Prostate gland (tissue), 2 donors: ENCODE results near the gene FBXO3. TPM values are rescaled to one million over a fixed set of nuclear protein-coding genes. Genes with fewer than 3 reads are reported as not detected.

Experiments used
- DNase-seq: peaks from one replicate; pipeline ENCODE4 v3.0.0-alpha.2; 2019; ENCODE audit warnings: low spot score
- H3K27ac ChIP-seq, 2 donors: fragments of 200-600 bp; sonication (generic); 2 replicates each; pipeline ENCODE4 v1.5.1; 2017 to 2019
- H3K27me3 ChIP-seq: fragments of 200-600 bp; sonication (generic); replicated peaks from 2 replicates; pipeline ENCODE4 v1.5.1; 2019; ENCODE audit not compliant: insufficient read depth
- H3K36me3 ChIP-seq, 2 donors: fragments of 200-600 bp; sonication (generic); 1 replicate in 1 of 2; 2 replicates in 1 of 2; pipeline versions ENCODE4 v1.5.1 to v1.8.1; 2017 to 2019
- H3K4me1 ChIP-seq: fragments of 200-600 bp; sonication (generic); replicated peaks from 2 replicates; pipeline ENCODE4 v1.5.1; 2019
- H3K4me3 ChIP-seq, 2 donors: fragments of 200-600 bp; sonication (generic); 2 replicates each; pipeline ENCODE4 v1.5.1; 2017 to 2019
- H3K9me3 ChIP-seq: fragments of 200-600 bp; sonication (generic); 2 replicates; pipeline ENCODE4 v1.5.1; 2017
- POLR2A ChIP-seq: fragments of 450-650 bp; IDR thresholded peaks from one replicate; pipeline ENCODE4 v1.6.1; 2016; ENCODE audit warnings: antibody characterized with exemption, mild to moderate bottlenecking
- POLR2AphosphoS5 ChIP-seq: sonication (generic); formaldehyde crosslinking; IDR thresholded peaks from one replicate; pipeline ENCODE4 v1.6.1; 2017; ENCODE audit warnings: antibody characterized with exemption
- WGBS: methylation state at CpG from one replicate; pipeline ENCODE4 v1.1.5; 2018; 5-methylcytosine and 5-hydroxymethylcytosine counted together
- intact Hi-C: fragments of 100-400 bp; cut with DNase I; formaldehyde crosslinking; loops from one replicate; pipeline ENCODE4 v1.14.2; 2022
- total RNA-seq, 2 donors: library from RNA; depleted of rRNA; stranded (reverse); fragments of >200 nt; gene quantifications; one replicate each; pipeline ENCODE4 v1.1.0, GENCODE V29; 2016
- TF ChIP-seq, protein P1 (sequence below), 4 experiments: fragments of 200-600 bp in 2 of 4; fragments of 450-650 bp in 2 of 4; sonication (generic) in 2 of 4; IDR thresholded peaks; 1 replicate in 3 of 4; 2 replicates in 1 of 4; pipeline ENCODE4 v1.5.1; 2016 to 2019; ENCODE audit warnings: antibody characterized with exemption in 4 of 4, mild to moderate bottlenecking in 2 of 4, moderate library complexity in 2 of 4

The FBXO3 gene
- total RNA-seq, 2 donors from 2014 or later = 24.5 to 45.0 TPM

DNA sequence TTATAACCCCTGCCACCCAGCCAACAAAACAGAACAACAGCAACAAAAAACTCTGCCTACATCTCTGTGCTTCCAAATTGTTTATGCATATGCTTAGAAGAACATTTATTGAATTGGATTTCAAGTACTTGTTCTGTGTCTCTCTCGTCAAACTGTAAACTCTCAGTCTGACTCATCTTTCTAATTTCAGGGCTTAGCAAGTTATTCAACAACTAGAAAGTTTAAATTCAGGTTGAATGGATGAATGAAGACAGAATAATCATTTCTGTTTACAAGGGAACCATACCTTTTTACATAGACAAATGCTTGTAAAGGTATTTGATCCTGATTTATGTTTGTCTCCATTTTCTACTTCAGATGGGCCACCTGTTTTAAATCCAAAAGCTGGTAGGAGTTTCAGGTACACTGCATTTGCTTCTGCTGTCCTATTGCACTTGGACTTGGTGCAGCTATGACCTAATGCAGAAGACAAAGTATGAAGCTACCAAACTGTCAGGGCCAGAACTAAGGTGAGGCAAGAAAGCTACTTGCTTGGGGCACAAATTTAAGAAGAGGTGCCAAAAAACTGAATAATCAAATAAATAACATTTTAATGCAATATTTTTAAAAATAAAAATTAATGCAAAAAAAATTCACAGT lies 1.6 kb upstream of the FBXO3 start:
- no peaks in the 10 kb centered on the region for H3K27me3 ChIP-seq
- intact Hi-C loops = loop anchor here (5.0 kb wide), 1 partner anchor 39 kb away; the partner anchor contains the start of gene CD59
- no peak for TF ChIP-seq POLR2A
- no peak for TF ChIP-seq POLR2AphosphoS5
- TF ChIP-seq, protein P1, sequence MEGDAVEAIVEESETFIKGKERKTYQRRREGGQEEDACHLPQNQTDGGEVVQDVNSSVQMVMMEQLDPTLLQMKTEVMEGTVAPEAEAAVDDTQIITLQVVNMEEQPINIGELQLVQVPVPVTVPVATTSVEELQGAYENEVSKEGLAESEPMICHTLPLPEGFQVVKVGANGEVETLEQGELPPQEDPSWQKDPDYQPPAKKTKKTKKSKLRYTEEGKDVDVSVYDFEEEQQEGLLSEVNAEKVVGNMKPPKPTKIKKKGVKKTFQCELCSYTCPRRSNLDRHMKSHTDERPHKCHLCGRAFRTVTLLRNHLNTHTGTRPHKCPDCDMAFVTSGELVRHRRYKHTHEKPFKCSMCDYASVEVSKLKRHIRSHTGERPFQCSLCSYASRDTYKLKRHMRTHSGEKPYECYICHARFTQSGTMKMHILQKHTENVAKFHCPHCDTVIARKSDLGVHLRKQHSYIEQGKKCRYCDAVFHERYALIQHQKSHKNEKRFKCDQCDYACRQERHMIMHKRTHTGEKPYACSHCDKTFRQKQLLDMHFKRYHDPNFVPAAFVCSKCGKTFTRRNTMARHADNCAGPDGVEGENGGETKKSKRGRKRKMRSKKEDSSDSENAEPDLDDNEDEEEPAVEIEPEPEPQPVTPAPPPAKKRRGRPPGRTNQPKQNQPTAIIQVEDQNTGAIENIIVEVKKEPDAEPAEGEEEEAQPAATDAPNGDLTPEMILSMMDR (IDR thresholded peaks at IDR 0.05) = no peak
- H3K36me3 ChIP-seq = no peaks in the 10 kb centered on the region
- H3K9me3 ChIP-seq = no peaks in the 10 kb centered on the region
- no peak for DNase-seq
- H3K4me1 ChIP-seq = no peaks in the 10 kb centered on the region
- H3K4me3 ChIP-seq = no peak overlapping the region
- WGBS = 32% methylated on average over 1 of the region's 1 CpG
- no peak overlapping the region for H3K27ac ChIP-seq

DNA sequence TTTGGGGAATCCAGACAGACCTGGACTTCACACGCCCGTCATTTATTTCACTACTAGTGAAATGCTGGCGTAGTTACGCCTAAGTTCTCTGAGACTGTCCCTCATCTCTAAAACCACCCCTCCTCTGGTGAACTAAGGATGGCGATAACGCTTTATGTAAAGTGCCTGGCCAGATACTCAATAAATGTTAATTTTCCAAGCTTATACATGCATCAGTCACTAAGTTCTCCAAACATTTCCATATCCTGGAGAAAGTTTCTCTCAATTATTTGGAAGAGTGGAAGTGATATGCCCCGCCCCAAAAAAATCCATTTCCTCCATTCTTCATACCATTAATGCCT lies 1.1 kb upstream of the FBXO3 start:
- no peak overlapping the region for H3K27ac ChIP-seq
- 71% methylated on average over 7 of the region's 7 CpGs for WGBS
- H3K9me3 ChIP-seq = no peaks in the 10 kb centered on the region
- TF ChIP-seq POLR2A = no peak
- TF ChIP-seq POLR2AphosphoS5 = no peak
- TF ChIP-seq, protein P1 (IDR thresholded peaks at IDR 0.05) = no peak
- no peaks in the 10 kb centered on the region for H3K27me3 ChIP-seq
- H3K4me3 ChIP-seq = no peak overlapping the region
- no peak for DNase-seq
- no peaks in the 10 kb centered on the region for H3K4me1 ChIP-seq
- intact Hi-C loops = loop anchor here (5.0 kb wide), 1 partner anchor 38 kb away; the partner anchor contains the start of gene CD59
- no peaks in the 10 kb centered on the region for H3K36me3 ChIP-seq

DNA sequence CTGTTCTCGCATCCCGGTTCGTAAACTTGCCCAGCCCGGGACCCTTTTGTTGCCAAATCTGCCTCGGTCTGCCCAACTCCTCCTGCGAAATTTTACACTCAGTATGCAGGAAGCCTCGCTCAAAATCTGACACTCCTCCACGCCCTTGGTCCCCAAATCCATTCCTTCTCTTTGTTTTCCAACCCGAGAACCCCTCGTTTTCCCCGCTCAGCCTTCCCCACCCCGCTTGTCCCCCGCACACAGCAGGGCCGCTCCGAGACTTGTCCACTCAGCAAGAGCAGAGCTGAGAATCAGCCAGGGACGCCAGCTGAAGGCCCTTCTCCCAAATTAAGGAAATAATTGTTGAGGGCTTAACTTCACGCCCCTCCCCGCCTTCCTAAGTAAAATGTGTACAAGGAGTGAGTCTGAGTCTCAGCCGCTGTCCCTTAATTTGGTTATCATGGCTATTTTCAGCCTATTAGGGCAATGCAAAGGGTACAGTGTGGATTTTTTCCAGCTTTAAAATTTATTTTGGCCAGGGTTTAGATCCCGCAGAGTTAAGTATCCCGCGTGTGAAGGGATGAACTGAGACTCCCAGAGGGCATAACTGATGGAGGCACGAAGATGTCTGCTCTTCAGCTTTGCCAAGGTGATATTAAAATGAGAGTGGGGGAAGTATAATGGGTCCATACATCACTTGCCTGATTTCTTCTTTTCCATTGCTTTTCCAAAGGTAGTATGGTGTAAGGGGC lies 581 bp upstream of the FBXO3 start:
- DNase-seq = no peak
- 1% methylated on average over 23 of the region's 23 CpGs for WGBS

DNA sequence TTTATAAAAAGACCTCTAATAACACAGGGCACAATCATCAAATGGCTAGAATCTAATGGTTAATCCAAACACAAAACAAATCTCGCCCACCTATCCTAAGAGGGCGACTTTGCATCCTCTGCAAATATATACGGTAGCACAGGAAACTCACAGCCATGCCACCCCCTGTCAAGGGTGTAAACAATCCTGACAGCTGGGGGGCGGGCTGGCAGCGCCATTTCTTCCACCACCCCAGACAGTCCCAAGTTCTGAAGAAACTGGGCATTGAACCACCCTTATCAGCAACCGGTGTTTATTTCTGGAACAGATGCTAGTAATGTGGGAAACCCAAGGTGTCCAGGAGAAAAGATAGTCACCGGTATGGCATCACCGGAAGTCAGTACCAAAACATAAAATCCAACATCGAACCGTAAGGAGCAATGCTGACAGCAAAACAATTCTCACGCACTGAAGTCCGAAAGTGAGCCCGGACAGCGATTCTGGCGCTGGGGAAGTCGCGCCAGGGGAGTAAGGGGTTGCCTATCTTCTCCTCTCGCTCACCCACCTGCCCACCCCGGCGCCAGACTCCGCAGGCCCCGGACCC lies 825 bp downstream of the FBXO3 start:
- H3K4me3 ChIP-seq = peak overlapping the region; percentile 94 to 96
- TF ChIP-seq, protein P1 (IDR thresholded peaks at IDR 0.05) = no peak
- TF ChIP-seq POLR2A (no peak), POLR2AphosphoS5 (no peak)
- H3K9me3 ChIP-seq = no peaks in the 10 kb centered on the region
- H3K27ac ChIP-seq = peak overlapping the region; percentile 79 to 83
- H3K4me1 ChIP-seq = no peaks in the 10 kb centered on the region
- intact Hi-C loops = no loop called here
- no peaks in the 10 kb centered on the region for H3K36me3 ChIP-seq
- H3K27me3 ChIP-seq = no peaks in the 10 kb centered on the region
- 5% methylated on average over 22 of the region's 22 CpGs for WGBS
- no peak for DNase-seq

More for the DNA sequence above, 581 bp upstream of the FBXO3 start:
- Histone ChIP-seq H3K4me3 (peak overlapping the region; percentile 94 to 96), H3K27me3 (no peaks in the 10 kb centered on the region), H3K9me3 (no peaks in the 10 kb centered on the region), H3K4me1 (no peaks in the 10 kb centered on the region), H3K27ac (peak overlapping the region; percentile 79 to 83), H3K36me3 (no peaks in the 10 kb centered on the region)
- intact Hi-C loops = loop anchor here (5.0 kb wide), 1 partner anchor 38 kb away; the partner anchor contains the start of gene CD59
- TF ChIP-seq POLR2A (no peak), POLR2AphosphoS5 (no peak)
- TF ChIP-seq, protein P1 (IDR thresholded peaks at IDR 0.05) = no peak
